ENCODE data around the gene TRA2B.
A peak's percentile ranks its signal among the peaks of the same experiment; 100 is the strongest.

TRA2B gene

DNA sequence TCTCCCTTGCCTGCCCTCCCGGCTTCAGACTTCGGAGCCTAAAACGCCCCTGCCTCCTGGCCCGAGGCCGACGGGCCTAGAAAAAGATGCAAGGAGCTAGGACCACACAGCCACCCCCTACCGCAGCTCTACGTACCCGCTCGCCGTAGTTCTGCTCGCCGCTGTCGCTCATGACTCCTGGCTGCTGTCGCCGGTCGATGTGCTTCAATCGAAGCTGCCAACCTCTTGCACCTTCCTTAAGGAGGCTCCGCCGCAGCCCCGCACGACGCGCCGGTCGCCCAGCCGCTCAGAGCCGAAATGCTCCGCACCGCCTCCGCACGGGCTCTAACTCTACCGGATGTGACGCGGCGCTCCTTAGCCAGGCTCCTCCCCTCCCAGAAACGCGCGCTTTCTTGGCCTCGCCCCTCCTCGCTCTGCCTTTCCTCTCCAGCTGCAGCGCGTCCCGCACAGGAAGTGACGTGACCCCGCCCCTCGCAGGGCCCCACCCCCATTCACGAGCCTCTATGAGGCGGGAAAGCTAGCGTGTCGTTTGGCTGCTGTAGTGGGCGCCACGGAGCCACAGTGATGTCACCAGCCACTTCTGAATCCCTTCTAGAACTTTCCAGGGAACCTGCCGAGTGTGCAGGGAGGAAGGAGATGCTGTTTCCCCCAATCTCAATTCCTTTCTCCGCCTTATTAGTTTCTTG is at the start of gene TRA2B:
TRA2B (minus strand) TSS at position 326 of the 686 bp plus-strand sequence; CDS start at position 172, 154 bp downstream.
- peak; percentile 93 to 97 (median 93) for DNase-seq (ENCODE audit: low read depth in 2 of 3, low spot score in 2 of 3)

- no peak for DNase-seq (ENCODE audit: low read depth in 2 of 3, low spot score in 2 of 3)
Measured at GRCh38 chr3:185986198-185986777, 48.5 kb upstream of the TRA2B start.

DNA sequence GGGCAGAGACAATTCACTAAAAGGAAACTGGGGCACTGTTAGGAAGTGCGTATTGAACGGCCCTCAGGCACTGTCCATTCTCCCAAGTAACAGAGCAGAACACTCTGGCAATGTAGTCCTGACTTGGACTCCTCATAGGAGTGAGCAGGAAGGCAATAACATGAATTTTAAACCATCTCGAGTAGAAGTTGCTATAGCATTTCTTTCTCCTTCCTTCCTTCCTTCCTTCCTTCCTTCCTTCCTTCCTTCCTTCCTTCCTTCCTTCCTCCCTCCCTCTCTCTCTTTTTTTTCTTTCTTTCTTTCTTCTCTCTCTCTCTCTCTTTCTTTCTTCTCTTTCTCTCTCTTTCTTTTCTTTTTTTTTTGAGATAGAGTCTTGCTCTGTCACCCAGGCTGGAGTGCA is 46.4 kb upstream of the TRA2B start:
- no peak for DNase-seq (ENCODE audit: low read depth in 2 of 3, low spot score in 2 of 3)

DNA sequence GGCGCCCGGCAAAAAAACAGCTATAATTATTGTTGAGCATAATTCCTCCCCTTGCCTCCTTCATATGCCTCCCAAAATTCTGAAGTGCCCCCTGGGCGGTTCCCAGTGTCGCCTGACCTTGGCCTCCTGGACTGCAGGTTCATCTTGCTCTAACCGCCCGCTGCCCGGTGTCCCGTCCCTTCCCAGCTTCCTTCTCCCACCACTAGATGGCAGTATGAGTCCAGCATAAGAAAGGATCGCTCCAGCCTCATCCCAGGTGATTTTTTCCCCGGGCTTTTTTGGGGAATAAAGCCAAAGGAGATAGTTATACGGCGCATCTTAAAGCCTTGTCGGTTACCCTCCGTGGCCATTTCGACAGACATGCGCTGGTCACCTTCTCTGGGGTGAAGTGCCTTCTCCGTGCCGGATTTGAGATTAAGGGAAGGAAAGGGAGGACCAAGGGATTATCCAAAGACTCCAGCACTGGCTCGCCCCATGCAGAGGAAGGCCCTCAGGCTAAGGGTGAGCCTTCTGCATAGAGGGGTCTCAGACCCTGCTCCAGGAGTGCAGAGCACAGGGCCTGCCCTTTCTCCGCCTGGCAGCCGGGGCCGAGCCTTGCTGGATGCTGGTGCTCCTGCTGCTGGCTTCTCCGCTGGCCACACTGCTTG is 45.8 kb upstream of the TRA2B start:
- peak in 2 of 3 experiments; percentile 8 to 44 for DNase-seq (ENCODE audit: low read depth in 2 of 3, low spot score in 2 of 3)

- DNase-seq (ENCODE audit: low read depth in 2 of 3, low spot score in 2 of 3) = no peak
Measured at GRCh38 chr3:185982632-185983031, 44.8 kb upstream of the TRA2B start.

- no peak for DNase-seq (ENCODE audit: low read depth in 2 of 3, low spot score in 2 of 3)
Measured at GRCh38 chr3:185981621-185982020, 43.8 kb upstream of the TRA2B start.

GRCh38 chr3:185979721-185980121 is 41.9 kb upstream of the TRA2B start:
- no peak for DNase-seq (ENCODE audit: low read depth in 2 of 3, low spot score in 2 of 3)

DNA sequence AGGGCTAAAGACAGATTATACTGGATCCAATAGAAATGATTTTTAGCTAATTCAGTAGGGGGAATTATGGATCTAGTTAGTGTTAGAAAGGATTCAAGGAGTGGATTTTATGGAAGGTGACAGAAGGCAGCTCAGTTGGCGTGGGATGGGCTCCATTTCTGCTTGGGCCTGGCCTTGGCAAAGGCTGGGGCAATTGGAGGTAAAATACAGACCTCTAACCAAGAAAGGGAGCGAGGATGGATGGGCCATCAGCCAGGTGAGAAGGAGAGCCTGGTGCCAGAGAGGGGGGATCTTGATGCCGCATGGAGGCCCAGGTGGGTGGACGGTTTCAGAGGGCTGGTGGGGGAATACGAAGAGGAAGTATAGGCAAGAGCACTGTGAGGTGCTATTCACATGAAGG is 40.7 kb upstream of the TRA2B start:
- DNase-seq (ENCODE audit: low read depth in 2 of 3, low spot score in 2 of 3) = no peak

DNA sequence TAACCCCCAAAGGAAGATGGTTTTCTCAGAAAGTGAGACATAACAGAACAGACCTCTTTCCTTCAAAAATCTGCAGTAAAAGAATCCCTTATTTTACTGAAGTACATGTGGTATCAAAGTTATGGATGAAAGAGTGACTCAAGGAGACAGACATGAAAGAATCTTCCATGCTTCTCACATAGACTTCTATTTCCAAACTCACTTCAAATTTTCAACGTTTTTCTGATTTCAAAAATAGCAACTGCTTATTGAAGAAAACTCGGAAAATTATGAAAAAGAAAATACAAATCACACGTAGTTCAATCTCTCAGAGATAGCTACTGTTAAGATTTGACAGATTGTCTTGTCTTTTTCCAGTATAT is 39.8 kb upstream of the TRA2B start:
- no peak for DNase-seq (ENCODE audit: low read depth in 2 of 3, low spot score in 2 of 3)

GRCh38 chr3:185976977-185977678 is 39.3 kb upstream of the TRA2B start:
- peak; percentile 62 to 88 (median 72) for DNase-seq (ENCODE audit: low read depth in 2 of 3, low spot score in 2 of 3)

- no peak for DNase-seq (ENCODE audit: low read depth in 2 of 3, low spot score in 2 of 3)
Measured at GRCh38 chr3:185976100-185976499, 38.3 kb upstream of the TRA2B start.

- DNase-seq (ENCODE audit: low read depth in 2 of 3, low spot score in 2 of 3) = no peak
Measured at GRCh38 chr3:185971579-185971978, 33.8 kb upstream of the TRA2B start.

GRCh38 chr3:185968168-185968567 is 30.4 kb upstream of the TRA2B start:
- no peak for DNase-seq (ENCODE audit: low read depth in 2 of 3, low spot score in 2 of 3)

GRCh38 chr3:185966655-185967054 is 28.8 kb upstream of the TRA2B start:
- DNase-seq (ENCODE audit: low read depth in 2 of 3, low spot score in 2 of 3) = no peak

GRCh38 chr3:185965496-185965895 is 27.7 kb upstream of the TRA2B start:
- no peak for DNase-seq (ENCODE audit: low read depth in 2 of 3, low spot score in 2 of 3)

GRCh38 chr3:185961675-185962232 is 23.9 kb upstream of the TRA2B start:
- no peak for DNase-seq (ENCODE audit: low read depth in 2 of 3, low spot score in 2 of 3)

DNA sequence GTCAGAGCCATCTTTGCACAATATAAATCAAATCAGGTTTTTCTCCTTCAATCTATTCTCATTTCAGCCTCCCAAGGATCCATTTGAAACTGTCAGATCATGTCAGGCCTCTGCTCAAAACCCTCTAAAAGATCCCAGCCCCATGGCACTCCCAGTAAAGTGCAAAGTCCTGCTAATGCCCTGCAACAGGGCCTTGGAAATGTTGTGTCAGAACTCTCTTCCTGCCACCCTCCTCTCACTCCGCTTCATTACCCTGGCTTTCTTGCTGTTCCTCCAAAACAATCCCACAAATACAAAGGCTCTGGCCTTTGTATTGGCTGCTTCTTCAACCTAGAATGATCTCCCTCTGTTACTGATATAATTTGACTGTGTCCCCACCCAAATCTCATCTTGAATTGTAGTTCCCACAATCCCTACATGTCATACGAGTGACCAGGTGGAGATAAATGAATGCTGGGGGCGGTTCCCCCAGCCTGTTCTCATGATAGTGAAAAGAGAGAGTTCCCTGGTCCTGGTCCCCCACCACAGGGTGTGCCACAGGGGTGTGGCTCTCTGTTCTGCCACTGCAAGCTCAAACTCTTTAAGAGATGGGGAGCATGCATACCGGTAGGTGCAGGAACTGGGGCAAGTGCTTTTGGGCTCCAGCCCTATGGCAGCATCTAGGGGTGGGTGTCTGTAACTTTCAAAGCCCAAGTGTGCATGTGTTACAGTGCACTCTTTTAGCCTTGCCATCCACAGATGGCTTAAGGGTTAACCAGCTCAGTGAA is 22.9 kb upstream of the TRA2B start:
- no peak for DNase-seq (ENCODE audit: low read depth in 2 of 3, low spot score in 2 of 3)

GRCh38 chr3:185959609-185960521 is 22.1 kb upstream of the TRA2B start:
- DNase-seq (ENCODE audit: low read depth in 2 of 3, low spot score in 2 of 3) = no peak

GRCh38 chr3:185958626-185959025 is 20.8 kb upstream of the TRA2B start:
- DNase-seq (ENCODE audit: low read depth in 2 of 3, low spot score in 2 of 3) = no peak

DNA sequence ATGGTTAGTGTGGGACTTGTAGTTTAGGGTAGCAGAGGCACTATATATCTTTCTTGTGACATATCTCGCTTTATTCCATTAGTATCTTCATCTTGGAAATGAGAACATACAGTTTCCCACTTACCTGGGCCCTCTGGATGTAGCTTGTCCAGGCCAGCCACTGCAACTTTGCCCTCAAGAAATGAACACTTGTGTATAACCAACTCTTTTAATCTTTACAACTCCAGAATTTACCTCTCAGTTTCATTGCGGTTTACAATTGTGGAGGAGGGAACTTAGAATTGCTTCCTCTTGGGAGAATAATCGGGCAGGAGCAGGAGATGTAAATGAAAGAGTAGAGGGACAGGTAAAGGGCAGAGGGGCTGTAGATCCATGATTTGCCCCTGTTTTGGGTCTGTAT is 18.4 kb upstream of the TRA2B start:
- no peak for DNase-seq (ENCODE audit: low read depth in 2 of 3, low spot score in 2 of 3)
